ENCODE measurements around the gene NTN1.
A peak's percentile ranks its signal among the peaks of the same experiment; 100 is the strongest.

Gene NTN1

DNA sequence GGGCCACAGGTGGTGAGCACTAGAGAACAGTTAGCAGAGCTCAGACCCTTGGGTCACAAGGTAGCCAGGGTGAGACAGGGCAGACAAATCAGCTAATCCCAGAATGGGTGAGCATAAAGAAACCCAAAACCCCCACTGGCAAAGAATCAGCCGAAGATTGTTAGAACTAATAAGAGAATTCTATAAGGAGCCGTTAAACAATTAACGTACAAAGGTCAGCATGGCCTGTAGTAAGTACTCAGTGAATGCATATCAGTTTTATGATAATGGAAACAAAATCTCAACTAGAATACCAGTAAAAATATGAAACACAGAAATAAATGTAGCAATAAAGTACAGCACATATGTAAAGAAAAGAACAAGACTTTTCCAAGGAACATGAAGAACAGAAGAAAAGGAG is 168.6 kb downstream of the NTN1 start:
- FAIRE-seq (no peak), DNase-seq (ENCODE audit: insufficient read length, low spot score) (no peak)
- TF ChIP-seq TAF1 (IDR thresholded peaks at IDR 0.05; ENCODE audit: low read depth, low read length) (no peak), POLR2AphosphoS5 (IDR thresholded peaks at IDR 0.05; ENCODE audit: low read depth, low read length) (no peak), SPI1 (IDR thresholded peaks at IDR 0.05; ENCODE audit: low read depth, low read length) (no peak), POLR2A (IDR thresholded peaks at IDR 0.05; ENCODE audit: low read depth, low read length) (no peak), PAX5 (IDR thresholded peaks at IDR 0.05; ENCODE audit: insufficient read depth, low read length, severe bottlenecking) (no peak), POU2F2 (IDR thresholded peaks at IDR 0.05; ENCODE audit: low read depth, low read length) (no peak)

DNA sequence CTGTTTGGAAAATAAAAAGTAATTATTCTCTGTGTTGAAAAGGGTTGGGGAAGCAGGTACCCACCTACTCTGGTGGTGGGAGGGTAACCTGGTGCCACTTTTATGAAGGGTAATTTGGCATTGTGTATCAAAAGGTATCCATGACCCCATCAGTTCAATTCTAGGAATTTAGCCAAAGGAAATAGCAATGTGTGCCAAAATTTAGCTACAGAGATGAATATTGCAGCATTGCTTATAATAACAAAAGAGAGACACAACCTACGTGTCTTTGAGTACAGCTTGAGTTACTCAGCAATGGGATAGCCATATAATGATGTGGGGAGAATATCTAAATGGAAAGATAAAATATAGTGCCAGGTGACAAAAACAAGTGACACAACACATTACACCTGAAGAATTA is 170.7 kb downstream of the NTN1 start:
- DNase-seq (ENCODE audit: insufficient read length, low spot score) (no peak), FAIRE-seq (no peak)

DNA sequence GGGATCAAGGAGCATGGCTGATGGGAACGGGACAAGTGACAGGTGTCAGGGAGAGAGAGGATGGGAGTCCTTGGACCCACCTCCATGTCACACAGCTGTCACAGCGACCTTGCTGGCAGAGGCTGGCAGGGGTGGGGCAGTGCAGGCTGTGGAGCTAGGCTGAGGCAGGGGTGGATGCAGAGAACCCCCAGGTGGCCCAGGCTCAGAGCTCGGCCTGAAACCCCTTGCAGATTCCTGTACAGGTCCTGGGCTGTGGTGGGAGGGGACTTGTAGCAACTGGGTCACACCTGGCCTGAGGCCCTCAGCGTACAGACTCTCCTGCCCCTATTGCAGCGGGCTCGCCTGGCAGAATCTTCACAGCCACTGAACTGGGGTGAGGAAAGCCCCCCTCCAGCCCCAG is 174.1 kb downstream of the NTN1 start:
- no peak for DNase-seq (ENCODE audit: insufficient read length, low spot score)
- TF ChIP-seq SPI1 (IDR thresholded peaks at IDR 0.05; ENCODE audit: low read depth, low read length) (no peak), POU2F2 (IDR thresholded peaks at IDR 0.05; ENCODE audit: low read depth, low read length) (no peak), PAX5 (IDR thresholded peaks at IDR 0.05; ENCODE audit: insufficient read depth, low read length, severe bottlenecking) (no peak), POLR2AphosphoS5 (IDR thresholded peaks at IDR 0.05; ENCODE audit: low read depth, low read length) (no peak), POLR2A (IDR thresholded peaks at IDR 0.05; ENCODE audit: low read depth, low read length) (no peak)
- FAIRE-seq, result no peak

More for the DNA sequence above, 170.7 kb downstream of the NTN1 start:
- no peak for TF ChIP-seq POLR2A (IDR thresholded peaks at IDR 0.05; ENCODE audit: low read depth, low read length)
- no peak for TF ChIP-seq POLR2AphosphoS5 (IDR thresholded peaks at IDR 0.05; ENCODE audit: low read depth, low read length)
- TF ChIP-seq TAF1 (IDR thresholded peaks at IDR 0.05; ENCODE audit: low read depth, low read length), result no peak
- no peak for TF ChIP-seq POU2F2 (IDR thresholded peaks at IDR 0.05; ENCODE audit: low read depth, low read length)
- no peak for TF ChIP-seq PAX5 (IDR thresholded peaks at IDR 0.05; ENCODE audit: insufficient read depth, low read length, severe bottlenecking)

- no peak for FAIRE-seq
- TF ChIP-seq TAF1 (IDR thresholded peaks at IDR 0.05; ENCODE audit: low read depth, low read length), result no peak
- TF ChIP-seq PAX5 (IDR thresholded peaks at IDR 0.05; ENCODE audit: insufficient read depth, low read length, severe bottlenecking), result no peak
- TF ChIP-seq POLR2A (IDR thresholded peaks at IDR 0.05; ENCODE audit: low read depth, low read length), result no peak
- no peak for TF ChIP-seq SPI1 (IDR thresholded peaks at IDR 0.05; ENCODE audit: low read depth, low read length)
- no peak for TF ChIP-seq POU2F2 (IDR thresholded peaks at IDR 0.05; ENCODE audit: low read depth, low read length)
- no peak for TF ChIP-seq POLR2AphosphoS5 (IDR thresholded peaks at IDR 0.05; ENCODE audit: low read depth, low read length)
- DNase-seq (ENCODE audit: insufficient read length, low spot score), result no peak
These were observed 174.8 kb downstream of the NTN1 start for GRCh38 chr17:9195961-9196670.

DNA sequence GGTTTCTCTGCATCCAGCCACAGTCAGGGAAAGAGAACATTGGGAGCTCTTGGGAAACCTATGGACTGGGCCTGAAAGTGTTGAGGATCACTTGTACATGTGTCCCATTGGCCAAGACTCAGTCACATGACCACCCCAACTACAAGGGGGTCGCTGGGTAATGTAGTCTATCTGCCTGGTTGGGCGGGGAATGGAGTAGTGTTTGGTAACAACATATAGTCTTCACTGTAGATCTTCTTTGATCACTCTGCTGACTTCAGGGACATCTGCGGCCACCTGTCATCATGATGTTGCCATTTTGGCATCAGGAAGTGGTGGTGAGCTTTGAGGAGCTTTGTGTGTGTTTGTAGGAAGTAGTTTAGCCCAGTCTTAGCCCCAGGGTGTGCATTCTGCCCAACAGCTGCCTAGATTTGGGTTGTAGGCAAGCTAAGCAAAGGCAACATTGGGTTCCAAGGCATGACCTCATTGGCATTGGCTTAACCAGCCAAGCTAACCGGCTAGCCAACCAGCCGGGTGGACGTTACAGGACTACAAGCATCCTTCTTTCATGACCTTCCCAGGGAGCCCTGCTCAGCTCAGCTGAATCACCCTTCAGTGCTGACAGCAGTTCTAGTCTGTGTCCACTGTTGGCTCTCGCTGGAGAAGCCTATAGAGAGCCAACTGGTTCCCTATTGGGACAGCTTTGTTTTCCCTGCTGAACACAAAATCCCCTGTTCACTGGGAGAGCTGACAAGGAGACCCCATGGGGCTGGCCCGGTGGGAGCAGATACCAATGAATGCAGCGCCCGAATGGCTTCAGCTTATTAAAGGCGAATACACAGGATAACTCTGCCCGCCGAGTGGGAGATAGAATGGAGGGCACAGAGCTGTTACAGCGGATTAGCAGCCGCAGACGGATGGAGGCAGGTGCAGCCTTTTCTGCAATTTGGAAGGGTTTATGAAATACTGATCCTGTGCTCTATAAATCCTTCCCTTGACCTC is 178.6 kb downstream of the NTN1 start:
- TF ChIP-seq PAX5 (IDR thresholded peaks at IDR 0.05; ENCODE audit: insufficient read depth, low read length, severe bottlenecking), result no peak
- TF ChIP-seq SPI1 (IDR thresholded peaks at IDR 0.05; ENCODE audit: low read depth, low read length), result no peak
- no peak for TF ChIP-seq POLR2A (IDR thresholded peaks at IDR 0.05; ENCODE audit: low read depth, low read length)
- no peak for TF ChIP-seq POLR2AphosphoS5 (IDR thresholded peaks at IDR 0.05; ENCODE audit: low read depth, low read length)
- TF ChIP-seq TAF1 (IDR thresholded peaks at IDR 0.05; ENCODE audit: low read depth, low read length), result no peak
- TF ChIP-seq POU2F2 (IDR thresholded peaks at IDR 0.05; ENCODE audit: low read depth, low read length), result no peak
- FAIRE-seq, result peak; percentile 78
- no peak for DNase-seq (ENCODE audit: insufficient read length, low spot score)

DNA sequence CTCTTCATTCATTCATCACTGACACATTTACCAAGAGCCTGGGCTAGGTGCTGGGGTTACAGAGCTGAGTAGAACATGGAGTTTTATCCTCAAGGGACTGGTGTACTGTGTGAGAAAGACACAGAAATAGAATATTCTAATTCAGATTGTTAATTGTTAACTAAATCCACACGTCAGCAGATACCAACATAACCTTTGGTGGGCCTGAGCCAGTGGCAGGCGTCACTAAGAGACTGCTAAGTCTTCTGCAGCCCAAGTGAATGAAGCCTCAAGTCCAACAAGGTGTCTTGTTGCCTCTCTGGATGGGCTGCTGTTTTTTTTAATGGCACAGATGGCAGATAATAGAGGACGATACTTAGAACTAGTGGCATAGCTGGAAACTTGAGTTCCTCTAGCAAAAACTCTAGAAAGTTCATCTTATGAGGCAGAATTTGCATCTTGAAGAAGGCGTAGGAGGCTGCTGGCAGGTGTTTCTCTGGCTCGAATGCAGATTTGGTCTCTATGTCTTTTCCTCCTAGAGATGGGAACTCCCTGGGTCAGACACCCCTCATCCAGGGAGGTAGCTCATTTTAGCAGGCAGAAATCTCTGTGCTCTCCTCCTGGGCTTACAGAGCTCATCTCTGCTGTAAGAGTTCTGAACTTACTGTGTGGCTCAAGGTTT is 179.5 kb downstream of the NTN1 start:
- DNase-seq (ENCODE audit: insufficient read length, low spot score) (no peak), FAIRE-seq (peak; percentile 72)
- TF ChIP-seq POLR2A (IDR thresholded peaks at IDR 0.05; ENCODE audit: low read depth, low read length) (no peak), POU2F2 (IDR thresholded peaks at IDR 0.05; ENCODE audit: low read depth, low read length) (peak; percentile 85; the same call in 1 of the 2 replicates)

- no peak for FAIRE-seq
- DNase-seq (ENCODE audit: insufficient read length, low spot score), result no peak
- TF ChIP-seq POU2F2 (IDR thresholded peaks at IDR 0.05; ENCODE audit: low read depth, low read length) (no peak), POLR2A (IDR thresholded peaks at IDR 0.05; ENCODE audit: low read depth, low read length) (no peak), TAF1 (IDR thresholded peaks at IDR 0.05; ENCODE audit: low read depth, low read length) (no peak), POLR2AphosphoS5 (IDR thresholded peaks at IDR 0.05; ENCODE audit: low read depth, low read length) (no peak), PAX5 (IDR thresholded peaks at IDR 0.05; ENCODE audit: insufficient read depth, low read length, severe bottlenecking) (no peak), SPI1 (IDR thresholded peaks at IDR 0.05; ENCODE audit: low read depth, low read length) (no peak)
These were observed 181.2 kb downstream of the NTN1 start for GRCh38 chr17:9202532-9202931.

DNA sequence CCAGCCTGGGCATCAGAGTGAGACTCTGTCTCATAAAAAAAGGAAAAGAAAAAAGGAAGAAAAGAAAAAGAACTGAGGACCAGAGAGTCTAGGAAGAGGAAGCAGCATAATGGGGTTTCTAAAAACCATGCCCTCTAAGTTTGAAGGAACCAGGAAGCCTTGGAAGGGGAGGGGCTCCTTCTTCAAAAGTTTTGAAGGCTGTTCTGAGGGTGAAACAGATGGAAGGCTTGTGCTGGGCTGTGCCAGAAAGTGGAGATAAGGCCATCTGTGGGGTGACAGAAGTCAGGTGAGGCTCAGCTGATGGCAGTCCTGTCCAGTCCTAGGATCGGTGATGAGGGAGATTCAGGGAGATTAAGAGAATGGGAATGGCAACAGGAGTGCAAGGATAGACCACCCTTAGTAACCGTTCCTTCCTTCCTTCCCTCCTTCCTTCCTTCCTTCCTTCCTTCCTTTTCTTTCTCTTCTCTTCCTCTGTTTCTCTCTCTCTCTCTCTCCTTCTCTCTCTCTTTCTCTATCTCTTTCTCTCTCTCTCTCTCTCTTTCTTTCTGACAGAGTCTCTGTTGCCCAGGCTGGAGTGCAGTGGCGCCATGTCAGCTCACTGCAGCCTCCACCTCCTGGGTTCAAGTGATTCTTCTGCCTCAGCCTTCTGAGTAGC is 182.6 kb downstream of the NTN1 start:
- TF ChIP-seq POLR2AphosphoS5 (IDR thresholded peaks at IDR 0.05; ENCODE audit: low read depth, low read length) (no peak), PAX5 (IDR thresholded peaks at IDR 0.05; ENCODE audit: insufficient read depth, low read length, severe bottlenecking) (no peak), POU2F2 (IDR thresholded peaks at IDR 0.05; ENCODE audit: low read depth, low read length) (no peak), SPI1 (IDR thresholded peaks at IDR 0.05; ENCODE audit: low read depth, low read length) (no peak), POLR2A (IDR thresholded peaks at IDR 0.05; ENCODE audit: low read depth, low read length) (no peak), TAF1 (IDR thresholded peaks at IDR 0.05; ENCODE audit: low read depth, low read length) (no peak)
- DNase-seq (ENCODE audit: insufficient read length, low spot score) (no peak), FAIRE-seq (no peak)
